ENCODE data around the gene PTH1R.

Gene PTH1R

DNA sequence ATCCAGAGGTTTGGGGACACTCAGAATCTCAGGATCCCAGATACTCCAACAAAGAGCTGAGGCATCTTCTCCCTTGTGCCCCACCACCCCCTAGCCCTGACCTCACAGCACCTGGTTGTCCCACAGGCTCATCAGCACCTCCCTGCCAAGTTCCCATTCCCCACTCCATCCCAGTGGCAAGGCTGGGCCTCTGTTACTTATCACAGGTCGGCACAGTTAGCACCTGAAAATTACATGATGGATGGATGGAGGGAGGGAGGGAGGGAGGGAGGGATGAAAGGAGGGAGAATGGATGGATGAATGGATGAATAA, 27.1 kb upstream of the PTH1R start:
- no peak for FAIRE-seq

- FAIRE-seq: no peak
Measured at GRCh38 chr3:46851364-46852333, 25.9 kb upstream of the PTH1R start.

DNA sequence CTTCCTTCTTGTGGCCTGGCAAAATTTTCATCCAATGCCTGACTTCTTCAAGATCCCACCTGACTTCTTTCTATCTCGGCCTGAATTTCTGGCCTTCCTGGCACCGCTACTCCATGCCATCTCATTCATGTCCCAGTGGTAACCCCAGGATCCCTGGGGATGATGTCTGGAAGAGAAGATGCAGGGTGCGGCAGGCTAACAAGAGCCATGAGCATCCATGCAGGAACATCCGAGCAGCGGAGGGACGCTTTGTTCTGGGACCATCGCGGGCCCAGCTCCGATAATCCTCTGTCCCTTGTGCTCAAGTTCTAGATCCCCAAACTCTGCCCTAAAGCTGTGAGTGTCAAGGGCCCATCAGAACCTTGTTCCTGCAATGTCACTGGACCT, 25.2 kb upstream of the PTH1R start:
- no peak for FAIRE-seq

- no peak for FAIRE-seq
Measured at GRCh38 chr3:46852839-46853355, 24.6 kb upstream of the PTH1R start.

- FAIRE-seq: no peak
Measured at GRCh38 chr3:46853441-46854415, 23.8 kb upstream of the PTH1R start.

- FAIRE-seq: no peak
Measured at GRCh38 chr3:46854555-46854991, 22.9 kb upstream of the PTH1R start.

DNA sequence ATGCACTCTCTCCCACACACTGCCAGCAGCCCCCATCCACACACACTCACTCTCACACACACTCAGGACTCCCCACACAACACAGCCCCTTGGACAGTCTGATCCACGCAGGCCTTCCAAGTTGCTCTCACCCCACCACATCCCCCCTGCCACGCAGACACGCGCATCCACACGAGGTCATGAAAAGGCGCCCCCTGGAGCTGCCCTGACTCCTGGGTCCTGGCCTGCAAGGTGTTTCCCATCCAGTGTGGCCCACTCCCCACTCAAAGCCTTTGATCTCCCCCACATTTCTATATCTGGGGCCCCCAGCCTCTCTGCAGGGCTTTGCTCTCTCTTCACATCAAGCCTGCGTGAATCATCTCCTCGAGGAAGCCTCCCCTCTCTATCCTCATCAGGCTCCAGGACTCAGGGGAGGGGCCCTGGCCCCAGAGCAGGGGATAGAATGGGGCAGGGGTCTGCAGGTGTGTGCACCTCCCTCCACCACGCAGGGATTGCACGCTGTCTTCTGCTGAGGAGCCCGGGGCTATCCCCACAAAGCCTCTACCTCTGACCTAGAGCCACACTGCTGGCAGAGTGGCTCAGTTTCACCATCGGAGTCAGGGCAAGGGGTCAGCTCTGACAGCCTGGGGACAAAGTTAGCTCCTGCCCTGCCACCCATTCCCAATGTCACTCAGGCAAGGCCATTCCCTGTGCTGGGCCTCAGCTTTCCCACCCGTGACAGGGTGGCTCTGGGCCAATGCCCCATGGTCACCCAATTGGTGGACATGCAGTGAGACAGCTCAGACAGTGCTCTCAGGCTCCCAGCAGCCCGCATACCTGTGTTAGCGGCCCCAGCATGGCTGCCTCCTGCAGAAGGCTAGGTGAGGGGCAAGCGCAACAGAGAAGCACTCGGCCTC, 20.7 kb upstream of the PTH1R start:
- no peak for FAIRE-seq

- FAIRE-seq: no peak
Measured at GRCh38 chr3:46857485-46858341, 19.8 kb upstream of the PTH1R start.

- FAIRE-seq: no peak
Measured at GRCh38 chr3:46858456-46858855, 19.1 kb upstream of the PTH1R start.

DNA sequence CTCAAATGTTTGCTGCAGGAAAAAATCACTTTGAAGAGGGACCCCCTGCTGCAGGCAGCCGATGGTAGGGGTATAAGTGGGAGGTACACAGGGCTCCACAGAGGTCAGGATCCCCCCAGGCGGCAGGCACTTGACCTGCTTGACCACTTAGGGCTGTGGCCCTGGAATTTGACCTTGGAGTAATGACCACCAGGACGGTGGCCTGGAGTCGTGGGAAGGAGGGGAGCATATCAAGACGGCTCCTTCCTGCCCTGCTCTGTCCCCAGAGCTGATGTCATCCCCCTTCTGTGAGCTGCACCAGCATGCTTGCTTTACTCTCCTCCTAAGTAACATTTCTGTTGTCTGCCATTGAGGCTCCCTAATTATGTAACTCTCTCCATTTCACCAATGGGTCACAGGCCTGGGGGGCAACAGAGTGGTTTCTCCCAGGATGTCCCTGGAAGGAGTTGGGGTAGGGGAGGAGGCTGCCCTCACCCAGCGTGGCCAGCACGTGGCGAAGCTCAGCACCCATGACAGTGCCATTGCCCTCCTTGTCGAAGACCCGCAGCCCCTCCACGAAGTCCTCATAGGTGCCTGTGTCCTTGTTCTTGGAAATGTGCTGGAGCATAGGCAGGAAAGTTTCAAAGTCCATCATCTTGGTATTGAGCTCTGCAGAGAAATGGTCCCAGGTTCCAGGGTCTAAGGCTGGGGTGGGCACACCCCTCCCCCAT, 18.4 kb upstream of the PTH1R start:
- no peak for FAIRE-seq

DNA sequence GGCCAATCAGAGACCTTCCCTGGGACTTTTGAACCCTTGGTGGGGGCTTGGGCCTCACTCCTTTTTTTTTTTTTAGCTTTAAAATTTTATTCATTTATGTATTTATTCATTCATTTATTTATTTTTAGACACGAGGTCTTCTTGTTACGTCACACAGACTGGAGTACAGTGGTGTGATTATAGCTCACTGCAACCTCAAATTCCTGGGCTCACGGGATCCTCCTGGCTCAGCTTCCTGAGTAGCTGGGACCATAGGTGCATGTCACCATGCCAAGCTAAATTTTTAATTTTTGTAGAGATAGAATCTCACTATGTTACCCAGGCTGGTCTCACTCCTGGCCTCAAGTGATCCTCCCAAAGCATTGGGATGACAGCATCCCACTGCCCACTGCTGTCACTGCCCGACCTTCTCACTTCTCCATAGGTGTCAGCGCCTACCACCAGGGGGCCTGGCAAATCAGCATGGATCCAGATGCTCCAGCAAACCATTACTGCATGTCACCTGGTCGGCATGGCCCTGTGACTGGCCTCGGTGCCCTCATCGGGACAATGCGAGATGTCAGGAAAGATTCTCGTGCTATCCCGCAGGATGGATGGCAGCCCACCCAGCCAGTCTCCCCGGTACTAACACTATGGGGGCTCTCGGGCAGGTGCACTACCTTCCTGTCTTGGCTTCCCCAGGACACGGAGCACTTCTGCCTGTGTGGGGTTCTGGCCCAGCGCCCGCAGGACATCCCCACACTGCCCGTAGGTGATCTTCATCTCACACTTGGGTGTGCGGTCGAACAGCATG, 17.3 kb upstream of the PTH1R start:
- no peak for FAIRE-seq

DNA sequence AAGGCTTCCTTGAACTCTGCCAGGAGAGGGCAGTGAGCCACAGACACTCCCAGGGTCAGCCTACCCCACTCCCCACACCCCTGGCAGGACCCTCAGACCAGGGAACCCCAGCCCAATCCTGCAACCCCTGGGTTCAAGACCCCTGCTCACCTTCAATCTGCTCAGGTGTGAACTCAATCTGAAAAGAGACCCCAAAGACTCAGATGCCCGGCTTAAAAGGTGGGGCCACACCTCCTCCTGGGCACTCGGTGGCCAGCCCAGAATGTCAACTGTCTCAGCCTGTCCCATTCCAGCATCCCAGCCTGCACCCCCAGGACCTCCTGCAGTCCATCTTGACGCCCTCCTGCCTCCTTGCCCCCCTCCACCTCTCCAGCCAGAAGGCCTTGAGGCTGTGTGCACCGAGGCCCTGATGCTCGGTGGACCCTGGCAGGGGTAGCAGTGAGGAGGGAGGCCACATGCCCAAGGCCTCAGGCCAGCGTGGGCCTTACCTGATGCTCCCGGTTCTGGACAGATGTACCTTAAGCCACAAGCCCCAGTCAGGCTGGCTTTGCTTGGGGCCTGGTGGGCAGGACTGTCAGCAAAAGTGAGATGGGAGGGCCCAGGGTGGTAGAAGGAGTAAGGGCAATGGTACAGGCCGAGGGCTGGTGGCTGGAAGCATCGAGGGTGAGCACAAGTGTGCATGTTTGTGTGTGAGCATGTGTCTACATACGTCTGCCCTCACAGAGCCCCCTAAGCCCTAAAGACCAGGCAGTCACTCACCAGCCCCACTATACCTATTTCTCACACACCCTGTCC, 16.5 kb upstream of the PTH1R start:
- FAIRE-seq: no peak

GRCh38 chr3:46861605-46862368, 15.7 kb upstream of the PTH1R start:
- no peak for FAIRE-seq

GRCh38 chr3:46862369-46863025, 15.0 kb upstream of the PTH1R start:
- FAIRE-seq: no peak

GRCh38 chr3:46863261-46863782, 14.2 kb upstream of the PTH1R start, which contains the start of gene MYL3:
TSS of gene MYL3 (minus strand) at chr3:46863444. CDS start at chr3:46863390, 54 bp downstream.
- no peak for FAIRE-seq

DNA sequence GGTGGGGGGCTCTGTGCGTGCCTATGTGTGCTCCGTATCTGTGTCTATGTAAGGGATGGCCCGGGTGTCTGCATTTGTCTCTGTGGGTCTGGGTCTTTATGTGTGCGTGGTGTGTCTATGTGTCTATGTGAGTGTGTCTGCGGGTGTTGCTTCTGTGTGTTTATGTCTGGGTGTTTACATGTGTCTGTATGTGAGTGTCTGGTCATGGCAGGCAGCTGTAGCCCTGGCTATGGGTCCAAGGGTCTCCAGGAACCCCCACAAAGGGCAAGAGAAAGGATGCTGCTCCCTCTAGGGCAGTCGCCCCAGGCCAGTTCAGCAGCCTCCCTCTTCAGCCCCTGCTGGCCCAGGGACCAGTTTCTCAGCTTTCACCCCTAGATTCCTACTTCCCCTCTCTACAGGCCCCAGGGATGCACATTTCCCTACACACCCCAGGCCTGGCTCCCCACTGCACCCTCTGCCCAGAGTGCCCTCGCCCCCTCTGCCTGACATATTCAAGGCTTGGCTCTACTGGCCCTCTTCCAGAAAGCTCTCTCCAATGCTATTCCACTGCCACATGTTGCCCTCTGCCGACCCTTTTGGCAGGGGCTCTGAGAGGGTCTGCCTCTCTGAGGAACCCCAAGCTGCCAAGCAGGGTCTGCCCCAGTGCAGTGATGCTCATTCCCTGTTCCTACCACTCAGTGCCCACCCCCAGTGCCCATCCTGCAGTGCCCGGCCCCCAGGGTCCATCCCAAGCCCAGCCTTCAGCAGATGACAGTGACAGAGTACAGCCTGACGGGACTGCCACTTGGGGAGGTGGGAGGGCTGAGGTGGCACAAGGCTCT, 13.2 kb upstream of the PTH1R start:
- FAIRE-seq: no peak
